VCaP (cell line): Measurements from ENCODE around the gene GALNT16.
"Not testable (repeated sequence)": the region's sequence is repeated elsewhere in the genome, so short reads cannot be mapped to it uniquely, and the experiment has no call there.

Experiments used
- H3K27ac ChIP-seq: fragments of 450-650 bp; 2 replicates; pipeline ENCODE4 v1.5.1; 2017
- CTCF ChIP-seq: fragments of 450-650 bp; conservative IDR thresholded peaks from 2 replicates; pipeline ENCODE4 v1.5.1; 2017; ENCODE audit warnings: mild to moderate bottlenecking, moderate library complexity

Gene GALNT16

GRCh38 chr14:69275331-69275730, 15.4 kb downstream of the GALNT16 start:
- no peak for TF ChIP-seq CTCF
- H3K27ac ChIP-seq = no peak overlapping the region

DNA sequence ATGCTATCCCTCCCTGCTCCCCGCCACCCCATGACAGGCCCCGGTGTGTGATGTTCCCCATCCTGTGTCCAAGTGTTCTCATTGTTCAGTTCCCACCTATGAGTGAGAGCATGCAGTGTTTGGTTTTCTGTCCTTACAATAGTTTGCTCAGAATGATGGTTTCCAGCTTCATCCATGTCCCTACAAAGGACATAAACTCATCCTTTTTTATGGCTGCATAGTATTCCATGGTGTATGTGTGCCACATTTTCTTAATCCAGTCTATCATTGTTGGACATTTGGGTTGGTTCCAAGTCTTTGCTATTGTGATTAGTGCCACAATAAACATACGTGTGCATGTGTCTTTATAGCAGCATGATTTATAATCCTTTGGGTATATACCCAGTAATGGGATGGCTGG, 17.4 kb downstream of the GALNT16 start:
- not testable (repeated sequence) for H3K27ac ChIP-seq

DNA sequence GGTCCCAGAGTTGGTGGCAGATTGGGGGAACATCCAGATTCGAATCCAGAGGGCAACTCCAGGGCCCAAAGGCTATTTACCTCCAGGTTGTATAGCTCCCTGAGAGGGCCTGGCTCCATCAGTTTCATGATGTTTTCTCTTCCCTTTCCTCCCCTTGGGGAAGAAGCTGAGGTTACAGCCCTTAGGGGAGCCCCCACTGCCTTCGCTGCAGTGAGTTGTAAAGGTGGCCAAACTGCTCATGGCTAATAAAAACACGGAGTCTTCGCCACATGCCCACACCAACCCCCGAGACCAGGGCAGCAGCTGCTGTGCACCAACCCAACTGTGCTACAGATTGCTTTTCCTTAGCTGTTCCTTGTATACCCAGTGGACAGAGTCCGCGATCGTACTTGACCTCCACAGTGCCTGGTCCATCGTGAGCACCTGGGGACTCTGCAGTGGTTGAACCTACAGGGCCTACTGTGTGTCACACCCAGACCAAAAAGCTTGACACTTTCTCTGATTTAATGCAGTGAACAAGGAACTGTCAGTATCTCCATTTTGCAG, 20.9 kb downstream of the GALNT16 start:
- no peak overlapping the region for H3K27ac ChIP-seq
- TF ChIP-seq CTCF = no peak

DNA sequence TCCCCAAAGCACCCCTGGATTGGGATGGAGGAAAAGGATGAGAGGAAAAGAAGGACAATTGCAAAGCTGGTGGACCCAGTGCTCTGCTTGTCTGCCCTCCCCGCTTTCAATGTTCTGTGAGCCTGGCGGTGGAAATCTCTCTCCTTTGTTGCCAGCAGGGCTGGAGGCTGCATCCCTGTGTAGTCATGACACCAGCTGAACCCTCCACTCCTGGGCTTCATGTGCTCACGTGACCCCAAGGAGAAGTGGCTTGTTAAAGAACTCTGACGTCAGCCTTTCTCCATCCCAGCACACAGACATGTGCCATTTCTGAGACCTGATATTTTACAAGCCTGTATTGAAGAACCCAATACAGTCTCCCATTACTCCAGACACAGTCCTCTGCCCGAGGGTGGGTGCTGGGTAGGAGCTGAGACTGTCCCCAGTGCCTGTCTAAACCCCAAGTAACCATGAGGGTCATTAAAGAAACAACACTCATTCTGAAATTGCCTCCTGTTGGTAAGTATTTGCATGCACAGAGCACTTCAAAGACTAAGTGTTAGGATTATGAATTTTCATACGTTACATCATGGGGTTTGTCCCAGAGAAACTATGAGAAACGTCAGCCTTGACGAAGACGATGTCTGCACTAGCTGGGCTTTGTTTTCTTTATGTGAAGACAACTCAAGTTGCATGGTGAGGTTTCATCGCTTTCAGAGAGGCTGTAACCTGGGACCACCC, 21.7 kb downstream of the GALNT16 start:
- TF ChIP-seq CTCF = no peak
- no peak overlapping the region for H3K27ac ChIP-seq

- no peak overlapping the region for H3K27ac ChIP-seq
- no peak for TF ChIP-seq CTCF
Observed at GRCh38 chr14:69282448-69282847, 22.5 kb downstream of the GALNT16 start.

DNA sequence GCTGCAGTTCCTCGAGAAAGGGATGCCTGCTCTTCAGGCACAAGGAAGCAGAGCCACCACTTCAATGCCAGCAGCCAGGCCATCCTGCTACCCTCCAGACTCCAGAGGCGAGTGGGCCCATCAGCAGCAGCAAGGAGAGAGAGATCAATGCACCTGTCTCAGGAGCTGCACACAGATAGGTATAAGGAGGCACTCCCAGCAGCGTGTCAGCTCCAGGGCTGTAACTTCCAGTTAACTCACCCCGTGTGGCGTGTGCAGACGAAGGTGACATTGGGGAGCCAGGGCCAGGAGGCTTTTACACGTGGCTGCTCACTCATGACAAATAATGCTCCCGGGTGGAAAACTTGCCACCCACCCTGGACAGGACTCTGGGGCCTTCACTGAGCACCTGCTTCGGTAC, 24.2 kb downstream of the GALNT16 start:
- TF ChIP-seq CTCF = no peak
- no peak overlapping the region for H3K27ac ChIP-seq

- TF ChIP-seq CTCF = no peak
Observed at GRCh38 chr14:69285661-69286255, 25.8 kb downstream of the GALNT16 start.

More at GRCh38 chr14:69285661-69286255, 25.8 kb downstream of the GALNT16 start:
- no peak overlapping the region for H3K27ac ChIP-seq
